ENCODE measurements around the gene TRAP1. TPM values are rescaled to one million over a fixed set of nuclear protein-coding genes. Genes with fewer than 3 reads are reported as not detected.

TRAP1 gene
- polyA plus RNA-seq, 1 donor from 2014 or later, result 73.0 TPM

- no peak for TF ChIP-seq MXI1 (conservative IDR thresholded peaks at IDR 0.05; ENCODE audit: poor library complexity, severe bottlenecking)
- TF ChIP-seq CTCF (IDR thresholded peaks at IDR 0.05; ENCODE audit: poor library complexity, severe bottlenecking), result no peak
- TF ChIP-seq EP300 (conservative IDR thresholded peaks at IDR 0.05; ENCODE audit: poor library complexity, severe bottlenecking), result no peak
- no peak for TF ChIP-seq RAD21 (conservative IDR thresholded peaks at IDR 0.05)
- TF ChIP-seq REST (IDR thresholded peaks at IDR 0.05; ENCODE audit: borderline replicate concordance), result no peak
- no peak for TF ChIP-seq EZH2 (IDR thresholded peaks at IDR 0.05; ENCODE audit: borderline replicate concordance, insufficient read depth, low read length, poor library complexity, severe bottlenecking)
- TF ChIP-seq SMC3 (conservative IDR thresholded peaks at IDR 0.05; ENCODE audit: poor library complexity), result no peak
- no peak for TF ChIP-seq TAF1 (IDR thresholded peaks at IDR 0.05; ENCODE audit: low read depth)
- no peak for TF ChIP-seq POLR2AphosphoS5 (IDR thresholded peaks at IDR 0.05)
- no peak overlapping the region for H3K4me2 ChIP-seq (ENCODE audit: low read length)
- no peak overlapping the region for H3K9ac ChIP-seq (ENCODE audit: low read length)
- H3K27me3 ChIP-seq (ENCODE audit: insufficient read depth, low read depth, low read length), result no peaks in the 10 kb centered on the region
- H4K20me1 ChIP-seq (ENCODE audit: insufficient read depth), result no peaks in the 10 kb centered on the region
- H3K27ac ChIP-seq (ENCODE audit: low read length), result no peak overlapping the region
- peaks cover 18% of the 10 kb centered on the region for H3K36me3 ChIP-seq (ENCODE audit: insufficient read depth, low read length)
- H3K4me3 ChIP-seq (ENCODE audit: low read length), result no peak overlapping the region
- H3F3A ChIP-seq (ENCODE audit: insufficient read depth, low read length, poor library complexity, severe bottlenecking), result no peaks in the 10 kb centered on the region
- H3K79me2 ChIP-seq (replicated peaks; ENCODE audit: insufficient read depth, low read length), result no peaks in the 10 kb centered on the region
- no peaks in the 10 kb centered on the region for H3K9me2 ChIP-seq (ENCODE audit: insufficient read depth, low read length)
- H2AFZ ChIP-seq (ENCODE audit: low read depth, low read length), result no peak overlapping the region
- no peaks in the 10 kb centered on the region for H3K9me3 ChIP-seq (ENCODE audit: low read length)
Observed at GRCh38 chr16:3677994-3678393, 39.3 kb downstream of the TRAP1 start.

- Histone ChIP-seq H3K27ac (ENCODE audit: low read length) (no peak overlapping the region), H3K4me3 (ENCODE audit: low read length) (no peak overlapping the region), H2AFZ (ENCODE audit: low read depth, low read length) (no peak overlapping the region), H3K4me2 (ENCODE audit: low read length) (no peak overlapping the region), H3K9me3 (ENCODE audit: low read length) (no peaks in the 10 kb centered on the region), H3K36me3 (ENCODE audit: insufficient read depth, low read length) (peaks cover 14% of the 10 kb centered on the region), H3K9ac (ENCODE audit: low read length) (no peak overlapping the region), H4K20me1 (ENCODE audit: insufficient read depth) (no peaks in the 10 kb centered on the region), H3K9me2 (ENCODE audit: insufficient read depth, low read length) (no peaks in the 10 kb centered on the region), H3K79me2 (replicated peaks; ENCODE audit: insufficient read depth, low read length) (no peaks in the 10 kb centered on the region), H3F3A (ENCODE audit: insufficient read depth, low read length, poor library complexity, severe bottlenecking) (no peaks in the 10 kb centered on the region), H3K27me3 (ENCODE audit: insufficient read depth, low read depth, low read length) (no peaks in the 10 kb centered on the region)
- no peak for TF ChIP-seq POLR2AphosphoS5 (IDR thresholded peaks at IDR 0.05)
- TF ChIP-seq CTCF (IDR thresholded peaks at IDR 0.05; ENCODE audit: poor library complexity, severe bottlenecking), result no peak
- TF ChIP-seq EZH2 (IDR thresholded peaks at IDR 0.05; ENCODE audit: borderline replicate concordance, insufficient read depth, low read length, poor library complexity, severe bottlenecking), result no peak
- no peak for TF ChIP-seq SMC3 (conservative IDR thresholded peaks at IDR 0.05; ENCODE audit: poor library complexity)
- TF ChIP-seq EP300 (conservative IDR thresholded peaks at IDR 0.05; ENCODE audit: poor library complexity, severe bottlenecking), result no peak
- no peak for TF ChIP-seq TAF1 (IDR thresholded peaks at IDR 0.05; ENCODE audit: low read depth)
- no peak for TF ChIP-seq REST (IDR thresholded peaks at IDR 0.05; ENCODE audit: borderline replicate concordance)
- TF ChIP-seq MXI1 (conservative IDR thresholded peaks at IDR 0.05; ENCODE audit: poor library complexity, severe bottlenecking), result no peak
- no peak for TF ChIP-seq RAD21 (conservative IDR thresholded peaks at IDR 0.05)
Observed at GRCh38 chr16:3675601-3676130, 41.7 kb downstream of the TRAP1 start.
